Liver (tissue), 3 donors: Measurements from ENCODE around the gene SEC24C.

Experiments
- ATF3 ChIP-seq: IDR thresholded peaks from 2 replicates; pipeline ENCODE4 v1.6.1; 2016; ENCODE audit warnings: antibody characterized with exemption
- CTCF ChIP-seq: fragments of 150-350 bp; IDR thresholded peaks from 2 replicates; pipeline ENCODE4 v1.5.1; 2017; ENCODE audit warnings: improper control_type of control experiment, low read depth, low read length; ENCODE audit not compliant: missing input control
- GABPA ChIP-seq, 2 donors: IDR thresholded peaks in 1 of 2; conservative IDR thresholded peaks in 1 of 2; 2 replicates each; pipeline ENCODE4 v1.6.1; 2016; ENCODE audit warnings: antibody characterized with exemption in 2 of 2, mild to moderate bottlenecking in 1 of 2, moderate library complexity in 1 of 2
- MAX ChIP-seq: IDR thresholded peaks from 2 replicates; pipeline ENCODE4 v1.6.1; 2016; ENCODE audit warnings: antibody characterized with exemption
- RAD21 ChIP-seq, 2 donors: IDR thresholded peaks; 2 replicates each; pipeline ENCODE4 v1.6.1; 2016; ENCODE audit warnings: antibody characterized with exemption in 2 of 2, mild to moderate bottlenecking in 2 of 2
- REST ChIP-seq: IDR thresholded peaks from 2 replicates; pipeline ENCODE4 v1.6.1; 2016; ENCODE audit warnings: antibody characterized with exemption, mild to moderate bottlenecking
- RXRA ChIP-seq, 2 donors: IDR thresholded peaks; 2 replicates each; pipeline ENCODE4 v1.6.1; 2017 to 2018; ENCODE audit warnings: antibody characterized with exemption in 2 of 2, mild to moderate bottlenecking in 1 of 2
- SP1 ChIP-seq: IDR thresholded peaks from 2 replicates; pipeline ENCODE4 v1.6.1; 2018; ENCODE audit warnings: antibody characterized with exemption, mild to moderate bottlenecking
- TAF1 ChIP-seq: conservative IDR thresholded peaks from 2 replicates; pipeline ENCODE4 v1.6.1; 2016; ENCODE audit warnings: antibody characterized with exemption, mild to moderate bottlenecking
- YY1 ChIP-seq: IDR thresholded peaks from 2 replicates; pipeline ENCODE4 v1.6.1; 2016; ENCODE audit warnings: antibody characterized with exemption, mild to moderate bottlenecking
- ZBTB33 ChIP-seq: IDR thresholded peaks from 2 replicates; pipeline ENCODE4 v1.6.1; 2016; ENCODE audit warnings: antibody characterized with exemption
- donor health status: healthy.
- donor health status: healthy.

- TF ChIP-seq CTCF = no peak
- no peak for TF ChIP-seq MAX
- no peak for TF ChIP-seq RXRA (IDR thresholded peaks at IDR 0.05)
- TF ChIP-seq YY1 = no peak
- TF ChIP-seq RAD21 (IDR thresholded peaks at IDR 0.05) = no peak
- no peak for TF ChIP-seq TAF1
- TF ChIP-seq ATF3 = no peak
- no peak for TF ChIP-seq REST
- TF ChIP-seq ZBTB33 = no peak
- no peak for TF ChIP-seq SP1
- TF ChIP-seq GABPA (IDR thresholded peaks at IDR 0.05 in 1 of 2, conservative IDR thresholded peaks at IDR 0.05 in 1 of 2) = no peak
Observed at GRCh38 chr10:73768881-73769280, 24.7 kb downstream of the SEC24C start.
